GM19351 (cell line): ENCODE data around the gene DBT.
"Not testable (repeated sequence)": the region's sequence is repeated elsewhere in the genome, so short reads cannot be mapped to it uniquely, and the experiment has no call there.

Experiments
- ATAC-seq: cut with Tn5 transposase; IDR thresholded peaks from one replicate; pipeline ENCODE4 v1.9.1; 2021; ENCODE audit warnings: mild to moderate bottlenecking, moderate library complexity; ENCODE audit not compliant: unreplicated experiment

The DBT gene

GRCh38 chr1:100252901-100253300 lies 3.3 kb upstream of the DBT start:
- ATAC-seq = no peak

- ATAC-seq = no peak
These were observed 1.2 kb upstream of the DBT start for GRCh38 chr1:100250807-100251206.

GRCh38 chr1:100250264-100250663 lies 630 bp upstream of the DBT start:
- ATAC-seq = no peak

GRCh38 chr1:100249155-100249536 lies 488 bp downstream of the DBT start:
- ATAC-seq = no peak

GRCh38 chr1:100246738-100247137 lies 2.9 kb downstream of the DBT start:
- ATAC-seq = no peak

DNA sequence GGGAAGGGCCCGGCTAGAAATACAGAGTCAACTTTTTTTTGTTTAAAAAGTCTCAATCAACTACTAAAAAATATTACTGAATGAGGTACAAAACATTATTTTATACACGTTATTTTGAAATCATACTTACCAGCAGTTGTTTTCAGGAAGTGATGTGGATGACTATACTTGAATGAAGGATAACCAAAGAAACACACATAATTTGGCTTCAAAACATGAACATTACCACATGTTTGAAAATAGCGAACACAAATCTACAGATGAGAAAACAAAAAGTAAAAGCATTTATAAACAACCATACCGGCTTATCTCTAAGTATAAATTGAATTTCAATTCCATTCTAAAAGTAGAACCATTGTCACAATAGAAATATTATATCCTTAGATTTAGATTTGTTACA lies 9.0 kb downstream of the DBT start:
- no peak for ATAC-seq

GRCh38 chr1:100239961-100240360 lies 9.7 kb downstream of the DBT start:
- no peak for ATAC-seq

GRCh38 chr1:100237091-100237490 lies 12.5 kb downstream of the DBT start:
- ATAC-seq = no peak

DNA sequence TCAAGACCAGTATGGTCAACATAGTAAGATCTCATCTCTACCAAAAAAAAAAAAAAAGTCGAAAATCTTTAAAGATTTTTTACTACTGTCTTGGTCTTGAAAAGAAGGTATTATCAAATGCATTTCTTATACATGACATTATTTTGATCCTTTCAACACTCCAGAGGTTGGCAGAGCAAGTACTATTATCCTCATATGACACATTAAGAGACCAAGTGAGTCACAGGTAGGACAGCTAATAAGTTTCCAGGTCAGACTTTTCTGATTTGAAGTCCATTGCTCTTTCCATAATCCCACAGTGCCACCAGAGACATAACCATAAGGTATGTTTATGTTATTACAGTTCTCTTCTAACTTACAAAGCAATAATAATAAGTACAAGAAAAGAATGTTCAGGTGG lies 15.2 kb downstream of the DBT start:
- ATAC-seq = no peak

DNA sequence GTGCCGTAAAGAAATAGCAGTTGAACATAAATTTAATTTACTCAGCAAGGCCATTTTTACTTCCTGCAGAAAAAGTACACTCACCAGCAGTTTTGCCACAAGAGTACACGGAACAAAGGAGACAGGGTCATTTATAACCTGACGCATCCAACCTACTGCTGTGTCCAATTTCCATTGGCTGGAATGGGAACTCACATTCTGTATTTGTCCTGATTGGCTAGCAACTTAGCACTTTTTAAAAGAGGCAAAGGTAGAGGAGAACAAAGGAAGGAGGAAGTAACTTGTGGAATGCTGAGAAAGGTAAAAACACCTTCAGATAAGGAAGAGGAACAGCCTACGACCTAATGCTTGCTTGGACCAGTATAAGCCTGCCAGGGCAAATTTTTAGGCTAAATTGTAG lies 16.1 kb downstream of the DBT start:
- ATAC-seq = not testable (repeated sequence)

- ATAC-seq = no peak
These were observed 17.5 kb downstream of the DBT start for GRCh38 chr1:100232156-100232555.

- no peak for ATAC-seq
These were observed 17.9 kb downstream of the DBT start for GRCh38 chr1:100231721-100232120.

DNA sequence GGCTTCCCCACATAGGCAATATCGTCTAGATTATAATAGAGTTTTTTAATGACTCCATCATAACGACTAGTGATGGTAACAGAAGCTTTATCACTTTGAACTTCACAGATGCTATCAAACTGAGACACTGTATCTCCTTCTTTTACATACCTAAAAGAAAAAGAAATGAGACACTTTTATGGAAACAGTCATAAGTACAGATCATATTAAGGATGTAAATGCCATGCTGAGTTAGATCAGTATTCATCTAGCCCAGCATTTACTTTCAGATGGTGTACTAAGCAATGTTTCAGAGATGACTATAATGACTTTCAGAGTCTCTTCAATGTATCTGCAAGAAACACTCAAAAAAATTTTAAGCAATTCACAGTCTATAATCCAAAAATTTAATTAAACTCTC lies 18.9 kb downstream of the DBT start:
- no peak for ATAC-seq

DNA sequence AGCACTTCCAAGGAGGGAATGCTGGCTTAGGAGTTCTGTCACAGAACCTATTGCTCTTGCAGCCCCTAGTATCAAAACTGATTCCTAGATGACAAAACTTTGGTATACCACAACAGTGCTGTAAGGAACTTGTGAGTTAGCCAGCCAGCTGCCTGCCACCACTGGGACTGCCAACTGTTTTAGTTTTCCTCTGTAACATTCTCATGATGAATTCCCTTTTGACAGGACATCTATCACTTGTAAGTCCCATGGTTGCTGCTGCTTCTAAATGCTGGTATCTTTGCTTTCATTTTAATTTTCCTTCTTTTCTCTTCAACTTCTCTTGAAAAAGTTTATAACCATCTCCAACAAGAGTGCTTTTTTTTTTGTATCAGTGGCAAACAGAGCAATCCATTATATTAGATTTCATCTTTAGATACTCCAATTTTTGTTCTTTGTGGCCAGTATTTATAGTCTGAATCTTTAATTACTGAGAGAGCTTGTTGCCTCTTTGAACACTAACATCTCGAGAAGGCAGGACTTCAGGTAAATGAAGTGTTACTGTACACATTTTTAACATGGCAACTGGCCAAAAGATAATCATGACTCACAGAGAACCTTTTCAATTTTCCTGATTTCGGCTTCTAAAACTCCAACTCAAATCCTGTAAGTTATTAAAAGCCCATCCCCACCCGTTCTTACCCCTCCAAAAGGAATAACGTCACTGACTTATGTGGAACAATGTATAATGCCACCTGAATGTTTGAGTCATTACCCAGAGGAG lies 19.8 kb downstream of the DBT start:
- ATAC-seq = no peak

DNA sequence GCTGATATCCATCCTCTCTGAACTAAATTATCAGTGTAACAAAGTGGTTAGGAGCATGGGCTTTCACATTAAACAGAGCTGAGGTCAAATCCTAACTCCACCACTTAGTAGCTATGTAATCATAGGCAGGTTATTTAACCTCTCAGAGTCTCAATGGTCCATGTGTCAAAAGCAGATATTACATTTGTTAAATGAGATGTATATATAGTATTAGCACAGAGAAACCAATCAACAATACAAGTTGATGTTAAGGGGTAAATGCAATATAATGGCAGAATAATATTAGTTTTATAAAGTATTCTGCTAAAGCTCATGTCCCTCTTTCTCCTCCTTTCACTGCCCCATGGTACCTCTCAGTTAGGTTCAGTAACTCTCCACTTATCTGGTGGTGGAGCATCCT lies 27.2 kb downstream of the DBT start:
- no peak for ATAC-seq

GRCh38 chr1:100219883-100220282 lies 29.8 kb downstream of the DBT start:
- no peak for ATAC-seq

- no peak for ATAC-seq
These were observed 30.2 kb downstream of the DBT start for GRCh38 chr1:100219457-100219856.

GRCh38 chr1:100217834-100218233 lies 31.8 kb downstream of the DBT start:
- ATAC-seq = no peak

- ATAC-seq = no peak
These were observed 34.5 kb downstream of the DBT start for GRCh38 chr1:100215101-100215500.

DNA sequence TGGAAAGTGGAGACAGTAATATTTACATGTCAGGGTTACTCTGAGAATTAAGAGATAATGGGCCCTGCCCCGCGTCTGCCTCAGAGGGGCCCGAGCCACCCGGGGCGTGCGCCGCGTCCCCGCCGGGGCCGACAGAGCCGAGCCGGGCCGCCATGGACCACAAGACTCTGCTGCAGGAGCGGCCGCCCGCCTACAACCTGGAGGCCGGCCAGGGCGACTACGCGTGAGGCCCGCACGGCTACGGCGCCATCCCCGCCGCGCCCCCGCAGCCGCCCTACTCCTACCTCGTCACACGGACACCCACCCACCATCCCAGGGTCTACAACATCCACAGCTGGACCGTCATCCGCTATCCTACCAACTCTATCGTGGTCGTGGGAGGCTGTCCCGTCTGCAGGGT lies 36.5 kb downstream of the DBT start:
- ATAC-seq = no peak

- no peak for ATAC-seq
These were observed 43.3 kb downstream of the DBT start for GRCh38 chr1:100206301-100206700.

DNA sequence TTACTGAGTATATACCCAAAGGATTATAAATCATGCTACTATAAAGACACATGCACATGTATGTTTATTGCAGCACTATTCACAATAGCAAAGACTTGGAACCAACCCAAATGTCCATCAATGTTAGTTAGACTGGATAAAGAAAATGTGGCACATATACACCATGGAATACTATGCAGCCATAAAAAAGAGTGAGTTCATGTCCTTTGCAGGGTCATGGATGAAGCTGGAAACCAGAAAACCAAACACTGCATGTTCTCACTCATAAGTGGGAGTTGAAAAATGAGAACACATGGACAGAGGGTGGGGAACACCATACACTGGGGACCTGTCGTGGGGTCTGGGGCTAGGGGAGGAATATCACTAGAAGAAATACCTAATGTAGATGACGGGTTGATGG lies 44.0 kb downstream of the DBT start:
- ATAC-seq = not testable (repeated sequence)

DNA sequence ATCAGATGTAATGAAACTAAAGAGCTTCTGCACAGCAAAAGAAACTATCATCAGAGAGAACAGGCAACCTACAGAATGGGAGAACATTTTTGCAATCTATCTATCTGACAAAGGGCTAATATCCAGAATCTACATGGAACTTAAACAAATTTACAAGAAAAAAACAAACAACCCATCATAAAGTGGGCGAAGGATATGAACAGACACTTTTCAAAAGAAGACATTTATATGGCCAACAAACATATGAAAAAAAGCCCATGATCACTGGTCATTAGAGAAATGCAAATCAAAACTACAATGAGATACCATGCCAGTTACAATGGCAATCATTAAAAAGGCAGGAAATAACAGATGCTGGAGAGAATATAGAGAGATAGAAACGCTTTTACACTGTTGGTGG lies 44.5 kb downstream of the DBT start:
- not testable (repeated sequence) for ATAC-seq
